ENCODE data around the gene KTN1. TPM values are rescaled to one million over a fixed set of nuclear protein-coding genes. Genes with fewer than 3 reads are reported as not detected.

KTN1 gene
- total and polyA plus RNA-seq, 3 experiments from 2014 or later = 50.4 to 146 (median 145) TPM

DNA sequence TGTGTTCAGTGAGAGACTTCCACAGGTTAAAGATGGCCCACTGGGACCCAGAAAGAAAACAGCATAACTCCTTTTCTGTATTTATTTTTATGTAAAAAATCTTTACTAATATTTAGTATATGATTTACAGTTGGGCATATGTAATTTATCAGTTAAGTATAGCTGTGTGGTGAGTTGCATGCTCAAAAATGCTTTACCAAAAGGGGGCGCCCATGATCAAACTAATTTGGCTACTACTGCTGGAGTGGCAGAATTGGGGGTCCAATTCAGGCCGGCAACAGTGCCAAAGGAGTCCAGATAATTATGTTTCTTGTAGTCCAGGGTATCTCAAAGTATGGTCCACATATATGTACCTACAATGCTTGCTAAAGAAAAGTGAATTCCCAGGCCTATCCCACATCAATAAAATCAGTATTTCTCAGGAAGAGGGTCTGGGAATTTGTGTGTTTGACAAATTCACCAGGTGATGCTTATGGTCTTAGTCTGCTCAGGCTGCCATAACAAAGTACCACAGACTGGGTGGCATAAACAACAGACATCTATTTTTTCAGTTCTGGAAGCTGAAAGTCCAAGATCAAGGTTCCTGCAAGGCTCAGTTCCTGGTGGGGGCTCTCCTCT lies 152.0 kb downstream of the KTN1 start:
- ChIA-PET CTCF (interaction anchor here (0.9 to 3.4 kb wide), 8 partner anchors 10 to 756 kb away, joined by 3 to 19 read pairs (median 3); no protein-coding TSS in a partner anchor), POLR2A (no interaction called here)
- Histone ChIP-seq H3K27me3 (ENCODE audit: insufficient read depth, low read length, poor library complexity, severe bottlenecking) (no peaks in the 10 kb centered on the region), H3K27ac (ENCODE audit: low read depth, low read length) (no peak overlapping the region), H3K4me1 (ENCODE audit: insufficient read depth, low read length) (no peaks in the 10 kb centered on the region), H3K9me3 (ENCODE audit: low read length) (no peaks in the 10 kb centered on the region), H3K4me3 (ENCODE audit: low read length) (no peak overlapping the region), H3K36me3 (ENCODE audit: insufficient read depth, low read length) (no peaks in the 10 kb centered on the region)
- Mint-ChIP-seq H3K4me3 (peak overlapping the region in 1 of 7 donors; percentile 30), H3K27ac (peak overlapping the region in 3 of 8 donors; percentile 27 to 47 (median 29)), H3K4me1 (peaks cover 0 to 16% (median 0%) of the 10 kb centered on the region in 3 donors), H3K36me3 (peaks cover 0 to 14% (median 0%) of the 10 kb centered on the region in 3 donors), H3K27me3 (peaks cover 7 to 12% of the 10 kb centered on the region in 2 donors), H3K9me3 (peaks cover 0 to 8% (median 0%) of the 10 kb centered on the region in 5 donors)
- peak; percentile 26 to 53 (median 31) for DNase-seq

GRCh38 chr14:55733599-55733998 lies 153.6 kb downstream of the KTN1 start:
- H3K27me3 ChIP-seq (ENCODE audit: insufficient read depth, low read length, poor library complexity, severe bottlenecking) = no peaks in the 10 kb centered on the region
- no peak overlapping the region for H3K27ac Mint-ChIP-seq
- H3K4me3 Mint-ChIP-seq = no peak overlapping the region
- CTCF ChIA-PET = interaction anchor here (3.4 kb wide), 1 partner anchor 741 kb away, joined by 19 read pairs; no protein-coding TSS in a partner anchor
- no peaks in the 10 kb centered on the region for H3K9me3 ChIP-seq (ENCODE audit: low read length)
- POLR2A ChIA-PET = no interaction called here
- no peaks in the 10 kb centered on the region for H3K4me1 ChIP-seq (ENCODE audit: insufficient read depth, low read length)
- peaks cover 0 to 8% (median 0%) of the 10 kb centered on the region in 3 donors for H3K36me3 Mint-ChIP-seq
- DNase-seq = no peak
- H3K4me1 Mint-ChIP-seq = peaks cover 0 to 16% (median 0%) of the 10 kb centered on the region in 3 donors
- no peaks in the 10 kb centered on the region for H3K36me3 ChIP-seq (ENCODE audit: insufficient read depth, low read length)
- H3K9me3 Mint-ChIP-seq = peaks cover 0 to 8% (median 0%) of the 10 kb centered on the region in 5 donors
- H3K27me3 Mint-ChIP-seq = peaks cover 5 to 8% of the 10 kb centered on the region in 2 donors
- no peak overlapping the region for H3K4me3 ChIP-seq (ENCODE audit: low read length)
- H3K27ac ChIP-seq (ENCODE audit: low read depth, low read length) = no peak overlapping the region

Other genes starting within 250 kb of the KTN1 start
- gene ATG14, start 168.4 kb upstream of the KTN1 start, total RNA-seq = 1 to 10 TPM; 7.7 to 8.2 TPM
- 7.3 TPM for gene ATG14, start 168.4 kb upstream of the KTN1 start, polyA plus RNA-seq
- not detected for gene TBPL2, start 139.6 kb upstream of the KTN1 start, total RNA-seq
- not detected for gene TBPL2, start 139.6 kb upstream of the KTN1 start, polyA plus RNA-seq

Measured in CD8-positive, alpha-beta memory T cell (primary cell).